LNCaP clone FGC (cell line): Measurements from ENCODE around the gene ACBD3.

ENCODE experiments used
- DNase-seq: peaks from one replicate; pipeline ENCODE4 v3.0.0-alpha.2; 2011; ENCODE audit warnings: low read depth
- H3K4me3 ChIP-seq: 2 replicates; pipeline ENCODE4 v1.5.1; 2011; ENCODE audit warnings: mild to moderate bottlenecking, low read depth, low read length, control low read depth
- CTCF ChIP-seq: IDR thresholded peaks from 2 replicates; pipeline ENCODE4 v1.5.1; 2012; ENCODE audit warnings: mild to moderate bottlenecking; ENCODE audit not compliant: control insufficient read depth, insufficient read depth; ENCODE audit errors: extremely low read depth

The ACBD3 gene

GRCh38 chr1:226110249-226111097 is 76.1 kb downstream of the ACBD3 start:
- H3K4me3 ChIP-seq: peak overlapping the region; percentile 57
- DNase-seq: no peak
- no peak for TF ChIP-seq CTCF

- peak; percentile 16; the same call in 1 of the 2 replicates for TF ChIP-seq CTCF
- DNase-seq: peak; percentile 60
- peak overlapping the region; percentile 57 for H3K4me3 ChIP-seq
Observed at GRCh38 chr1:226109829-226110248, 76.7 kb downstream of the ACBD3 start.

GRCh38 chr1:226108935-226109828 is 77.4 kb downstream of the ACBD3 start:
- DNase-seq: no peak
- H3K4me3 ChIP-seq: peak overlapping the region; percentile 51

GRCh38 chr1:226107471-226108460 is 78.8 kb downstream of the ACBD3 start:
- H3K4me3 ChIP-seq: no peak overlapping the region
- DNase-seq: peak; percentile 33
- no peak for TF ChIP-seq CTCF

More at GRCh38 chr1:226108935-226109828, 77.4 kb downstream of the ACBD3 start:
- no peak for TF ChIP-seq CTCF

GRCh38 chr1:226104671-226105121 is 81.8 kb downstream of the ACBD3 start:
- no peak for TF ChIP-seq CTCF
- no peak overlapping the region for H3K4me3 ChIP-seq
- no peak for DNase-seq
